ENCODE data around the gene SPN.

DNA sequence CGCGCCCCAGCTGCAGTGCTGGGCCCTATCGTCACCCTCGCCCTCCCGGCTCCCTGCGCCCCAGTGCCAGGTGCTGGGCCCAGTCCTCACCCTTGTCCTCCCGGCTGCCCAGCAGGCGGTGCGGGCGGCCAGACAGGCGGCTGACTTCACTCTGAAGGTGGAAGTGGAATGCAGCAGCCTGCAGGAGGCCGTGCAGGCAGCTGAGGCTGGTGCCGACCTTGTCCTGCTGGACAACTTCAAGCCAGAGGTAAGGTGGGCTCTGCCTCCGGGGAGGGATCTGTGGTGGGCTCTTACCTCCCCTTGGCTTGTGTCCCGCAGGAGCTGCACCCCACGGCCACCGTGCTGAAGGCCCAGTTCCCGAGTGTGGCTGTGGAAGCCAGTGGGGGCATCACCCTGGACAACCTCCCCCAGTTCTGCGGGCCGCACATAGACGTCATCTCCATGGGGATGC is 33.9 kb downstream of the SPN start:
- TF ChIP-seq MYC (IDR thresholded peaks at IDR 0.05; ENCODE audit: low read depth, low read length) (no peak), CTCF (IDR thresholded peaks at IDR 0.05; ENCODE audit: low read depth, low read length) (no peak)

All from NB4 (cell line).